IMR-90 (cell line): Measurements from ENCODE around the gene THY1. TPM values are rescaled to one million over a fixed set of nuclear protein-coding genes. Genes with fewer than 3 reads are reported as not detected.
A peak's percentile ranks its signal among the peaks of the same experiment; 100 is the strongest.

Experiments
- ATAC-seq: fragments of 200-7000 bp; cut with Tn5 transposase; 2 replicates; pipeline ENCODE4 v1.9.1; 2020; ENCODE audit warnings: low read depth, mild to moderate bottlenecking, moderate library complexity
- BruUV-seq: library from RNA; stranded (reverse); fragments of 400-500 nt; replicated peaks from 2 replicates; lab custom pipeline; 2021; lab: Mats Ljungman, UMichigan
- CTCF ChIA-PET: fragments of 300-600 bp; formaldehyde crosslinking; extraction: SDS; loops from one replicate; lab custom pipeline; 2021; ENCODE audit warnings: antibody characterized with exemption; lab: Yijun Ruan, JAX
- POLR2A ChIA-PET: fragments of 300-600 bp; sonication (Branson Sonifier 250); formaldehyde crosslinking; loops from one replicate; lab custom pipeline; 2022; ENCODE audit warnings: antibody characterized with exemption; ENCODE audit not compliant: unreplicated experiment; lab: Charles Lee
- DNase-seq: peaks from one replicate; pipeline ENCODE4 v3.0.0; 2013
- H2AFZ ChIP-seq: replicated peaks from 2 replicates; pipeline ENCODE3; 2013; ENCODE audit warnings: low read length, mild to moderate bottlenecking; ENCODE audit not compliant: poor library complexity
- H2AK5ac ChIP-seq: 2 replicates; pipeline ENCODE4 v1.6.1; 2013; ENCODE audit warnings: low read depth, low read length, inconsistent platforms
- H2AK9ac ChIP-seq: replicated peaks from 2 replicates; pipeline ENCODE3; 2013; ENCODE audit warnings: mild to moderate bottlenecking, low read depth, low read length, moderate library complexity; ENCODE audit not compliant: poor library complexity
- H2BK120ac ChIP-seq: 2 replicates; pipeline ENCODE4 v1.6.1; 2013; ENCODE audit warnings: low read depth, low read length, inconsistent platforms
- H2BK15ac ChIP-seq: 3 replicates; pipeline ENCODE4 v1.6.1; 2013; ENCODE audit warnings: low read depth, low read length, inconsistent platforms
- H2BK20ac ChIP-seq: 2 replicates; pipeline ENCODE4 v1.6.1; 2013; ENCODE audit warnings: low read depth, mild to moderate bottlenecking, inconsistent platforms, low read length, moderate library complexity
- H2BK5ac ChIP-seq: 2 replicates; pipeline ENCODE4 v1.6.1; 2013; ENCODE audit warnings: mild to moderate bottlenecking, low read depth, low read length, inconsistent platforms; ENCODE audit not compliant: poor library complexity, severe bottlenecking
- H3K14ac ChIP-seq: replicated peaks from 2 replicates; pipeline ENCODE4 v1.6.1; 2013; ENCODE audit warnings: low read depth, low read length, inconsistent platforms
- H3K18ac ChIP-seq: 2 replicates; pipeline ENCODE4 v1.6.1; 2013; ENCODE audit warnings: low read depth, low read length, control low read depth
- H3K23ac ChIP-seq: 2 replicates; pipeline ENCODE4 v1.6.1; 2013; ENCODE audit warnings: low read depth, low read length, inconsistent platforms
- H3K27ac ChIP-seq: 2 replicates; pipeline ENCODE4 v1.5.1; 2013; ENCODE audit warnings: mild to moderate bottlenecking, control low read depth, low read length; ENCODE audit not compliant: insufficient read depth
- H3K27me3 ChIP-seq: 2 replicates; pipeline ENCODE4 v1.6.1; 2013; ENCODE audit warnings: low read length; ENCODE audit not compliant: control insufficient read depth, insufficient read depth
- H3K36me3 ChIP-seq: 2 replicates; pipeline ENCODE4 v1.6.1; 2013; ENCODE audit warnings: low read length, mixed read lengths; ENCODE audit not compliant: control insufficient read depth, insufficient read depth
- H3K4ac ChIP-seq: 2 replicates; pipeline ENCODE4 v1.6.1; 2013; ENCODE audit warnings: low read depth, low read length, inconsistent platforms
- H3K4me1 ChIP-seq: 2 replicates; pipeline ENCODE4 v1.6.1; 2013; ENCODE audit warnings: low read length, mixed read lengths; ENCODE audit not compliant: control insufficient read depth, insufficient read depth
- H3K4me2 ChIP-seq: 2 replicates; pipeline ENCODE4 v1.6.1; 2013; ENCODE audit warnings: low read depth, mild to moderate bottlenecking, control low read depth, low read length, moderate library complexity
- H3K4me3 ChIP-seq: 2 replicates; pipeline ENCODE4 v1.5.1; 2013; ENCODE audit warnings: low read depth, mild to moderate bottlenecking, control low read depth, low read length, moderate library complexity; ENCODE audit not compliant: insufficient read depth
- H3K56ac ChIP-seq: 2 replicates; pipeline ENCODE4 v1.6.1; 2013; ENCODE audit warnings: low read length, inconsistent platforms; ENCODE audit not compliant: insufficient read depth; ENCODE audit errors: extremely low read depth
- H3K79me1 ChIP-seq, 2 experiments: 2 replicates each; pipeline ENCODE4 v1.6.1; 2013; ENCODE audit warnings: low read length in 2 of 2, inconsistent platforms in 1 of 2, low read depth in 1 of 2
- H3K9ac ChIP-seq: 2 replicates; pipeline ENCODE4 v1.6.1; 2013; ENCODE audit warnings: low read depth, low read length, control low read depth
- H3K9me1 ChIP-seq: 2 replicates; pipeline ENCODE4 v1.6.1; 2013; ENCODE audit warnings: low read length, inconsistent platforms; ENCODE audit not compliant: insufficient read depth
- H3K9me3 ChIP-seq: 2 replicates; pipeline ENCODE4 v1.6.1; 2013; ENCODE audit warnings: low read length; ENCODE audit not compliant: control insufficient read depth, insufficient read depth
- H4K20me1 ChIP-seq: 2 replicates; pipeline ENCODE4 v1.6.1; 2013; ENCODE audit warnings: low read length, inconsistent platforms; ENCODE audit not compliant: insufficient read depth
- H4K5ac ChIP-seq: 2 replicates; pipeline ENCODE4 v1.6.1; 2013; ENCODE audit warnings: mild to moderate bottlenecking, low read depth, low read length, control low read depth
- H4K8ac ChIP-seq, 2 experiments: 2 replicates each; pipeline ENCODE4 v1.6.1; 2013; ENCODE audit warnings: low read depth in 2 of 2, low read length in 2 of 2, control low read depth in 1 of 2, inconsistent platforms in 1 of 2
- H4K91ac ChIP-seq: 2 replicates; pipeline ENCODE4 v1.6.1; 2013; ENCODE audit warnings: low read depth, low read length, inconsistent platforms; ENCODE audit not compliant: insufficient read depth
- CEBPB ChIP-seq: IDR thresholded peaks from 2 replicates; pipeline ENCODE4 v1.6.1; 2012; ENCODE audit warnings: low read depth, low read length, improper control_type of control experiment
- MAFK ChIP-seq: IDR thresholded peaks from 2 replicates; pipeline ENCODE4 v1.6.1; 2012; ENCODE audit warnings: low read depth, low read length, improper control_type of control experiment
- MXI1 ChIP-seq: IDR thresholded peaks from 2 replicates; pipeline ENCODE4 v1.6.1; 2012; ENCODE audit warnings: low read depth, mild to moderate bottlenecking, low read length, moderate library complexity, borderline replicate concordance
- POLR2A ChIP-seq: IDR thresholded peaks from 2 replicates; pipeline ENCODE4 v1.6.1; 2012; ENCODE audit warnings: mild to moderate bottlenecking, low read depth, low read length
- WGBS, 2 experiments: methylation state at CpG; one replicate each; pipeline versions ENCODE4 v1.1.5 to v1.1.7; 2013; ENCODE audit warnings: missing lambda C conversion rate in 2 of 2; ENCODE audit not compliant: insufficient read length in 1 of 2; ENCODE audit errors: extremely low coverage in 2 of 2; 5-methylcytosine and 5-hydroxymethylcytosine counted together
- dilution Hi-C: fragments of 300-500 bp; cut with HindIII; formaldehyde crosslinking; loops from one replicate; pipeline ENCODE4 v1.14.3; 2018; ENCODE audit warnings: low sequenced_read_pairs; ENCODE audit not compliant: unreplicated experiment
- in situ Hi-C: fragments of 300-500 bp; cut with MboI; formaldehyde crosslinking; loops from 3 replicates; pipeline ENCODE4 v1.14.3; 2019; ENCODE audit warnings: low sequenced_read_pairs, inconsistent platforms, mixed read lengths
- intact Hi-C: fragments of 100-400 bp; cut with micrococcal nuclease; formaldehyde crosslinking; loops from 2 replicates; pipeline ENCODE4 v1.10.0; 2022
- polyA plus RNA-seq, 3 experiments: library from polyadenylated mRNA; depleted of rRNA; stranded (reverse); fragments of >200 nt; gene quantifications; 2 replicates each; pipeline ENCODE4 v1.2.3, GENCODE V29; 2012; ENCODE audit warnings: low replicate concordance in 1 of 3
- total RNA-seq: library from RNA; depleted of rRNA; stranded (reverse); fragments of >200 nt; gene quantifications from 2 replicates; pipeline ENCODE4 v1.2.3, GENCODE V29; 2012
- TF ChIP-seq, protein P1 (sequence below): conservative IDR thresholded peaks from 2 replicates; pipeline ENCODE4 v1.5.1; 2012; ENCODE audit warnings: mild to moderate bottlenecking, low read depth, low read length, improper control_type of control experiment

The THY1 gene
- total and polyA plus RNA-seq, 2 of the 4 experiments (the other 2 are of a cell fraction), result 703 to 2,603 TPM

DNA sequence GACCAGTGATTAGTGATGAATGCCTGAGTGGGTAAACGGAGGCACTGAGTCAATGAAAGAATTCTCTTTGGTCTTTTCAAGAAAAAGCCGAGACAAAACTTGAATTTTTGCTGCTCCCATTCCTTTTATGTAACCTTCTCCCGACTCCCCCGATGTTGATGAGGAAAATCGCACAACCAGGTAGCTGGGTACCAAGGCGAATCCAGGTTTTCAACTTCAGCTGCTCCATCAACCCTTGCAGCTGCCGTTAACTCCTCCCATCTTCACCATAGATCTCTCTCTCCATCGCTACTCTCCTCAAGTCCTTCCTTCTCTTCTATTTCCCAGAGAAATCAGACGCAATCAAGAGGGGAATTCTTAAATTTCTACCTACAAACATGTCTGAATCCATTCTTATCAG lies 40.9 kb downstream of the THY1 start:
- no peak overlapping the region for H2BK15ac ChIP-seq
- POLR2A ChIA-PET, result no interaction called here
- no peak overlapping the region for H2BK20ac ChIP-seq
- DNase-seq, result no peak
- H3K9ac ChIP-seq, result no peak overlapping the region
- no peak overlapping the region for H3K27ac ChIP-seq
- H4K20me1 ChIP-seq, result no peaks in the 10 kb centered on the region
- no peaks in the 10 kb centered on the region; the same call in 1 of the 2 replicates for H3K9me1 ChIP-seq
- peaks cover 6% of the 10 kb centered on the region; the same call in 1 of the 2 replicates for H3K4me1 ChIP-seq
- no peak overlapping the region for H2AK5ac ChIP-seq
- BruUV-seq, result no TSS peak
- intact Hi-C loops (no loop called here), in situ Hi-C loops (no loop called here), dilution Hi-C loops (no loop called here)
- H2BK120ac ChIP-seq, result no peak overlapping the region
- no peaks in the 10 kb centered on the region for H3K9me3 ChIP-seq
- no peak overlapping the region for H3K23ac ChIP-seq
- H2BK5ac ChIP-seq, result no peak overlapping the region
- H2AFZ ChIP-seq, result peak overlapping the region; percentile 98
- 0% methylated on average over 1 of the region's 9 CpGs; no CpG with 5 or more reads in 1 of the 2 experiments for WGBS, 2 experiments
- no peak overlapping the region for H3K18ac ChIP-seq
- H4K5ac ChIP-seq, result no peak overlapping the region
- no peak overlapping the region for H2AK9ac ChIP-seq
- ATAC-seq, result no peak
- peak overlapping the region; percentile 79 for H3K4me2 ChIP-seq
- CTCF ChIA-PET, result interaction anchor here (1.3 to 3.2 kb wide), 4 partner anchors 8 to 93 kb away, joined by 3 to 23 read pairs (median 7); no protein-coding TSS in a partner anchor
- H3K4me3 ChIP-seq, result peak overlapping the region; percentile 23; the same call in 1 of the 2 replicates
- no peaks in the 10 kb centered on the region for H3K79me1 ChIP-seq
- H3K36me3 ChIP-seq, result no peaks in the 10 kb centered on the region
- H3K56ac ChIP-seq, result no peak overlapping the region
- no peak overlapping the region for H3K4ac ChIP-seq
- H4K91ac ChIP-seq, result no peak overlapping the region
- H3K14ac ChIP-seq, result no peak overlapping the region
- peaks cover 20% of the 10 kb centered on the region for H3K27me3 ChIP-seq
- TF ChIP-seq, protein P1, sequence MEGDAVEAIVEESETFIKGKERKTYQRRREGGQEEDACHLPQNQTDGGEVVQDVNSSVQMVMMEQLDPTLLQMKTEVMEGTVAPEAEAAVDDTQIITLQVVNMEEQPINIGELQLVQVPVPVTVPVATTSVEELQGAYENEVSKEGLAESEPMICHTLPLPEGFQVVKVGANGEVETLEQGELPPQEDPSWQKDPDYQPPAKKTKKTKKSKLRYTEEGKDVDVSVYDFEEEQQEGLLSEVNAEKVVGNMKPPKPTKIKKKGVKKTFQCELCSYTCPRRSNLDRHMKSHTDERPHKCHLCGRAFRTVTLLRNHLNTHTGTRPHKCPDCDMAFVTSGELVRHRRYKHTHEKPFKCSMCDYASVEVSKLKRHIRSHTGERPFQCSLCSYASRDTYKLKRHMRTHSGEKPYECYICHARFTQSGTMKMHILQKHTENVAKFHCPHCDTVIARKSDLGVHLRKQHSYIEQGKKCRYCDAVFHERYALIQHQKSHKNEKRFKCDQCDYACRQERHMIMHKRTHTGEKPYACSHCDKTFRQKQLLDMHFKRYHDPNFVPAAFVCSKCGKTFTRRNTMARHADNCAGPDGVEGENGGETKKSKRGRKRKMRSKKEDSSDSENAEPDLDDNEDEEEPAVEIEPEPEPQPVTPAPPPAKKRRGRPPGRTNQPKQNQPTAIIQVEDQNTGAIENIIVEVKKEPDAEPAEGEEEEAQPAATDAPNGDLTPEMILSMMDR, result no peak
- TF ChIP-seq MXI1 (no peak), CEBPB (no peak), POLR2A (no peak), MAFK (no peak)
- H4K8ac ChIP-seq, result no peak overlapping the region
